DOHH2 (cell line): Measurements from ENCODE around the gene TM9SF4.

Experiments
- H3F3A ChIP-seq: fragments of 200-600 bp; sonication (generic), shearing (Covaris generic); 2 replicates; pipeline ENCODE4 v1.6.0; 2016; ENCODE audit warnings: antibody characterized with exemption, mild to moderate bottlenecking; ENCODE audit not compliant: control insufficient read depth, insufficient read depth
- H3K27ac ChIP-seq: fragments of 200-600 bp; sonication (generic); 2 replicates; pipeline ENCODE4 v1.5.1; 2014; ENCODE audit warnings: low read depth, mild to moderate bottlenecking, low read length, moderate library complexity
- H3K27me3 ChIP-seq: fragments of 200-600 bp; sonication (generic); 2 replicates; pipeline ENCODE4 v1.6.1; 2014; ENCODE audit warnings: mild to moderate bottlenecking, low read length, mixed read lengths; ENCODE audit not compliant: control insufficient read depth
- H3K36me3 ChIP-seq: fragments of 200-600 bp; sonication (generic); 2 replicates; pipeline ENCODE4 v1.6.1; 2014; ENCODE audit warnings: mild to moderate bottlenecking, low read length, moderate library complexity, mixed read lengths; ENCODE audit not compliant: control insufficient read depth
- H3K4me1 ChIP-seq: fragments of 200-600 bp; sonication (generic); 2 replicates; pipeline ENCODE4 v1.6.1; 2014; ENCODE audit warnings: mild to moderate bottlenecking, low read length, mixed read lengths; ENCODE audit not compliant: control insufficient read depth
- H3K4me2 ChIP-seq: fragments of 200-600 bp; sonication (generic); 2 replicates; pipeline ENCODE4 v1.6.0; 2014; ENCODE audit warnings: mild to moderate bottlenecking, low read length, moderate library complexity
- H3K4me3 ChIP-seq: fragments of 200-600 bp; sonication (generic); 2 replicates; pipeline ENCODE4 v1.5.1; 2014; ENCODE audit warnings: mild to moderate bottlenecking, low read length, mixed read lengths
- H3K79me2 ChIP-seq: fragments of 200-600 bp; sonication (generic); 2 replicates; pipeline ENCODE4 v1.6.1; 2014; ENCODE audit warnings: mild to moderate bottlenecking, low read length, mixed read lengths; ENCODE audit not compliant: control insufficient read depth
- H3K9me2 ChIP-seq: fragments of 200-600 bp; sonication (generic); replicated peaks from 2 replicates; pipeline ENCODE4 v1.6.1; 2014; ENCODE audit warnings: mild to moderate bottlenecking, low read length, mixed read lengths; ENCODE audit not compliant: control insufficient read depth
- H3K9me3 ChIP-seq: fragments of 200-600 bp; sonication (generic); 2 replicates; pipeline ENCODE4 v1.6.1; 2014; ENCODE audit warnings: antibody characterized with exemption, low read length, mixed read lengths; ENCODE audit not compliant: control insufficient read depth, insufficient read depth
- H4K20me1 ChIP-seq: fragments of 200-600 bp; sonication (generic); 2 replicates; pipeline ENCODE4 v1.6.0; 2014; ENCODE audit warnings: low read depth, mild to moderate bottlenecking, antibody characterized with exemption, low read length, moderate library complexity; ENCODE audit not compliant: control insufficient read depth, insufficient read depth
- CTCF ChIP-seq: fragments of 200-600 bp; sonication (generic); IDR thresholded peaks from one replicate; pipeline ENCODE4 v1.5.1; 2014; ENCODE audit warnings: antibody characterized with exemption, mild to moderate bottlenecking, low read depth, low read length; ENCODE audit not compliant: poor library complexity, severe bottlenecking
- EZH2phosphoT487 ChIP-seq: fragments of 200-600 bp; sonication (generic); IDR thresholded peaks from 2 replicates; pipeline ENCODE4 v1.6.1; 2017; ENCODE audit warnings: borderline replicate concordance, mild to moderate bottlenecking, antibody characterized with exemption, low read length, moderate library complexity, mixed read lengths

Gene TM9SF4

GRCh38 chr20:32209850-32210605 is 100.5 kb downstream of the TM9SF4 start:
- H3K36me3 ChIP-seq, result peaks cover 82% of the 10 kb centered on the region
- H3K4me3 ChIP-seq, result no peak overlapping the region
- H3F3A ChIP-seq, result peaks cover 3% of the 10 kb centered on the region; the same call in 1 of the 2 replicates
- peaks cover 14% of the 10 kb centered on the region for H4K20me1 ChIP-seq
- H3K4me2 ChIP-seq, result 0 out of 2 replicates have a peak overlapping the region, but pooled peaks have one; percentile 89
- no peaks in the 10 kb centered on the region for H3K9me3 ChIP-seq
- H3K27me3 ChIP-seq, result no peaks in the 10 kb centered on the region
- TF ChIP-seq EZH2phosphoT487 (no peak), CTCF (no peak)
- H3K4me1 ChIP-seq, result peaks cover 33% of the 10 kb centered on the region
- H3K79me2 ChIP-seq, result peaks cover 77% of the 10 kb centered on the region
- H3K9me2 ChIP-seq, result no peaks in the 10 kb centered on the region
- H3K27ac ChIP-seq, result no peak overlapping the region

GRCh38 chr20:32213870-32214269 is 104.4 kb downstream of the TM9SF4 start:
- H3K27me3 ChIP-seq, result no peaks in the 10 kb centered on the region
- no peak overlapping the region for H3K4me3 ChIP-seq
- no peak overlapping the region for H3K27ac ChIP-seq
- H3K9me2 ChIP-seq, result no peaks in the 10 kb centered on the region
- H3K79me2 ChIP-seq, result peaks cover 40% of the 10 kb centered on the region
- H3K9me3 ChIP-seq, result no peaks in the 10 kb centered on the region
- no peaks in the 10 kb centered on the region for H4K20me1 ChIP-seq
- H3K4me2 ChIP-seq, result no peak overlapping the region
- TF ChIP-seq EZH2phosphoT487, result no peak
- TF ChIP-seq CTCF, result no peak
- peaks cover 92% of the 10 kb centered on the region for H3K36me3 ChIP-seq
- peaks cover 10% of the 10 kb centered on the region for H3K4me1 ChIP-seq
- no peaks in the 10 kb centered on the region for H3F3A ChIP-seq

- Histone ChIP-seq H3K4me2 (no peak overlapping the region), H3K4me3 (no peak overlapping the region), H3K27me3 (no peaks in the 10 kb centered on the region), H3K27ac (no peak overlapping the region), H3K79me2 (peaks cover 27% of the 10 kb centered on the region), H3F3A (no peaks in the 10 kb centered on the region), H3K4me1 (no peaks in the 10 kb centered on the region), H3K36me3 (peaks cover 90% of the 10 kb centered on the region), H3K9me3 (no peaks in the 10 kb centered on the region), H4K20me1 (no peaks in the 10 kb centered on the region), H3K9me2 (no peaks in the 10 kb centered on the region)
- TF ChIP-seq EZH2phosphoT487 (no peak), CTCF (no peak)
Measured at GRCh38 chr20:32215147-32215546, 105.6 kb downstream of the TM9SF4 start.
